HG03378 (cell line): ENCODE data around the gene FOXO1.

ENCODE experiments used
- ATAC-seq: cut with Tn5 transposase; IDR thresholded peaks from one replicate; pipeline ENCODE4 v1.9.1; 2021; ENCODE audit warnings: mild to moderate bottlenecking, moderate library complexity; ENCODE audit not compliant: unreplicated experiment

The FOXO1 gene

GRCh38 chr13:40582531-40582930 is 83.9 kb downstream of the FOXO1 start:
- ATAC-seq: no peak

GRCh38 chr13:40581277-40581579 is 85.2 kb downstream of the FOXO1 start:
- ATAC-seq: no peak

- no peak for ATAC-seq
Observed at GRCh38 chr13:40580566-40581276, 85.7 kb downstream of the FOXO1 start.

GRCh38 chr13:40579535-40579934 is 86.9 kb downstream of the FOXO1 start:
- no peak for ATAC-seq

- no peak for ATAC-seq
Observed at GRCh38 chr13:40578055-40578454, 88.4 kb downstream of the FOXO1 start.

- no peak for ATAC-seq
Observed at GRCh38 chr13:40576369-40576768, 90.1 kb downstream of the FOXO1 start.

GRCh38 chr13:40572961-40573360 is 93.5 kb downstream of the FOXO1 start:
- ATAC-seq: no peak

- ATAC-seq: no peak
Observed at GRCh38 chr13:40571338-40571963, 95.0 kb downstream of the FOXO1 start.

GRCh38 chr13:40570930-40571329 is 95.5 kb downstream of the FOXO1 start:
- ATAC-seq: no peak

GRCh38 chr13:40569024-40569350 is 97.5 kb downstream of the FOXO1 start:
- no peak for ATAC-seq

- ATAC-seq: no peak
Observed at GRCh38 chr13:40568246-40569023, 98.0 kb downstream of the FOXO1 start.

- no peak for ATAC-seq
Observed at GRCh38 chr13:40566811-40567210, 99.6 kb downstream of the FOXO1 start.

GRCh38 chr13:40565282-40566148 is 100.9 kb downstream of the FOXO1 start:
- ATAC-seq: no peak

GRCh38 chr13:40564342-40565001 is 102.0 kb downstream of the FOXO1 start:
- ATAC-seq: peak; percentile 61

GRCh38 chr13:40563350-40564125 is 102.9 kb downstream of the FOXO1 start:
- no peak for ATAC-seq

GRCh38 chr13:40562975-40563349 is 103.5 kb downstream of the FOXO1 start:
- ATAC-seq: no peak

- no peak for ATAC-seq
Observed at GRCh38 chr13:40559915-40560314, 106.5 kb downstream of the FOXO1 start.

GRCh38 chr13:40558656-40559055 is 107.8 kb downstream of the FOXO1 start:
- no peak for ATAC-seq

- ATAC-seq: no peak
Observed at GRCh38 chr13:40556453-40556852, 110.0 kb downstream of the FOXO1 start.

- ATAC-seq: no peak
Observed at GRCh38 chr13:40553356-40553755, 113.1 kb downstream of the FOXO1 start.
